Colonic mucosa (tissue), 4 donors: ENCODE results near the gene NUDT13. TPM values are rescaled to one million over a fixed set of nuclear protein-coding genes. Genes with fewer than 3 reads are reported as not detected.

ENCODE experiments used
- DNase-seq: peaks from one replicate; pipeline ENCODE4 v3.0.0-alpha.2; 2020
- H3K27ac ChIP-seq: fragments of 200-600 bp; one replicate; pipeline ENCODE4 v1.8.0; 2021
- H3K27me3 ChIP-seq: fragments of 200-600 bp; one replicate; pipeline ENCODE4 v1.8.0; 2021
- H3K36me3 ChIP-seq: fragments of 200-600 bp; one replicate; pipeline ENCODE4 v1.8.0; 2021
- H3K4me1 ChIP-seq: fragments of 200-600 bp; one replicate; pipeline ENCODE4 v1.8.0; 2021; ENCODE audit warnings: mild to moderate bottlenecking
- H3K4me3 ChIP-seq: fragments of 200-600 bp; one replicate; pipeline ENCODE4 v1.8.0; 2021
- H3K9ac ChIP-seq, 2 donors: one replicate each; pipeline ENCODE4 v1.7.0; 2013; ENCODE audit warnings: control low read depth in 2 of 2, low read depth in 2 of 2, low read length in 2 of 2
- H3K9me3 ChIP-seq: fragments of 200-600 bp; one replicate; pipeline ENCODE4 v1.8.0; 2021
- intact Hi-C: fragments of 100-400 bp; cut with DNase I; formaldehyde crosslinking; loops from one replicate; pipeline ENCODE4 v1.14.1; 2022
- total RNA-seq, 2 donors: library from RNA; stranded (reverse); fragmentation: NEBNext Ultra II Directional in 1 of 2; extraction: Animal tissue kit (Norgen Biotek cat#: 25700) in 1 of 2; gene quantifications; one replicate each; pipeline ENCODE4 v1.2.1, GENCODE V29; 2021
- TF ChIP-seq, protein P1 (sequence below): fragments of 200-600 bp; IDR thresholded peaks from one replicate; pipeline ENCODE4 v1.8.0; 2022; ENCODE audit warnings: antibody characterized with exemption, mild to moderate bottlenecking
- donor health status: healthy.
- donor health status: DM: no; HTN: no; CAD: no.
- donor health status: DM: no; HTN: no; CAD: no.

Gene NUDT13
- total RNA-seq, 2 donors from 2014 or later = 1.8 to 1.9 TPM

DNA sequence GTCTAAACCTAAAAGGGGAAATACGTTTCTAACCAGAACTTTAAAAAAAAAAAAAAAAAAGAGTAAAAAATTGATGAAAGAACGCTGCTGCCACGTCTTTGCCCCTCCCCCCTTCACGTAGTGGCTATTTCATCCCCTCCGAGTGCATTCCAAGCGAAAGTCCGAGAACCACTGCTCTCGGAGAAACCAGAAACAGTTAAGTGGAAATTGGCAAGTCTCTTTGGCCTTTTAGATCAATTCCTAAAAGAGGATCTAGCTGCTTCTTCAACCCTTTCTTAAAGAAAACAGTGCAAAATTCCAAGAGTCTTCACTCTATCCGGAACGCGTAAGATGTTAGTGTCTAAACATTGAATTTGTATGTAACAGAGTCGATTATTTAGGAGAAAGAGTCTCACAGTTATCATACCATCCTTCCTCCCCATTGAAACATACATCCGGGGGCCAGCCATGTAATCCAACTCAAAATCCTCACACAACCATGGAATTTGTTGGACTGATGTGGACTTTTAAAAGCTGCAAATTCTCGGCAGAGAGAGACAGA is 14.7 kb upstream of the NUDT13 start:
- Histone ChIP-seq H3K27ac (peak overlapping the region; percentile 99), H3K4me3 (peak overlapping the region; percentile 94), H3K36me3 (no peaks in the 10 kb centered on the region), H3K9ac (peak overlapping the region; percentile 53 to 94), H3K4me1 (no peaks in the 10 kb centered on the region), H3K27me3 (no peaks in the 10 kb centered on the region), H3K9me3 (no peaks in the 10 kb centered on the region)
- TF ChIP-seq, protein P1, sequence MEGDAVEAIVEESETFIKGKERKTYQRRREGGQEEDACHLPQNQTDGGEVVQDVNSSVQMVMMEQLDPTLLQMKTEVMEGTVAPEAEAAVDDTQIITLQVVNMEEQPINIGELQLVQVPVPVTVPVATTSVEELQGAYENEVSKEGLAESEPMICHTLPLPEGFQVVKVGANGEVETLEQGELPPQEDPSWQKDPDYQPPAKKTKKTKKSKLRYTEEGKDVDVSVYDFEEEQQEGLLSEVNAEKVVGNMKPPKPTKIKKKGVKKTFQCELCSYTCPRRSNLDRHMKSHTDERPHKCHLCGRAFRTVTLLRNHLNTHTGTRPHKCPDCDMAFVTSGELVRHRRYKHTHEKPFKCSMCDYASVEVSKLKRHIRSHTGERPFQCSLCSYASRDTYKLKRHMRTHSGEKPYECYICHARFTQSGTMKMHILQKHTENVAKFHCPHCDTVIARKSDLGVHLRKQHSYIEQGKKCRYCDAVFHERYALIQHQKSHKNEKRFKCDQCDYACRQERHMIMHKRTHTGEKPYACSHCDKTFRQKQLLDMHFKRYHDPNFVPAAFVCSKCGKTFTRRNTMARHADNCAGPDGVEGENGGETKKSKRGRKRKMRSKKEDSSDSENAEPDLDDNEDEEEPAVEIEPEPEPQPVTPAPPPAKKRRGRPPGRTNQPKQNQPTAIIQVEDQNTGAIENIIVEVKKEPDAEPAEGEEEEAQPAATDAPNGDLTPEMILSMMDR = no peak
- intact Hi-C loops = loop anchor here (5.0 kb wide), 1 partner anchor 72 kb away; the partner anchor contains the start of genes ECD and FAM149B1
- peak; percentile 79 for DNase-seq

DNA sequence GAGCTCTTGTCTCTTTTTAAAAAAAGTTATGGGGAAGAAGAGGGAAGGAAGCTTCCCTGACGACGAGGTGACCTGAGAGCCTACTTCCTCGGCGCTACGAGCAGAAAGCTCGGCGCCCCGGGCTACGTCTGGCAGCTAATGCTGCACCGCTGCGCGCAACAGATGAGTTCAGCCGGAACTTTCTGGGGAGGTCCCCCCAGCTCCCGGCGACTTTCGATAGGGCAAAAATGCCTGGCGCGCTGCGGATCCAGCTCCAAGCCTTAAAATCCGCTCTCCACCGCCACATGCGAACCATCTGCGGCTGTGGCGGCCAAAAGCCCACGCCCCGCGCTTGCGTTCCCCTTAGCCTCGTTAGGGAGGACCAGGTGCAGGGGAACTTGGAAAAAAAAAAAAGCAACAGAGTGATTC is 14.2 kb upstream of the NUDT13 start:
- no peaks in the 10 kb centered on the region for H3K9me3 ChIP-seq
- TF ChIP-seq, protein P1 = no peak
- H3K9ac ChIP-seq = peak overlapping the region; percentile 84 to 94
- no peaks in the 10 kb centered on the region for H3K4me1 ChIP-seq
- H3K4me3 ChIP-seq = peak overlapping the region; percentile 94
- H3K27me3 ChIP-seq = no peaks in the 10 kb centered on the region
- H3K27ac ChIP-seq = peak overlapping the region; percentile 99
- DNase-seq = peak; percentile 67
- intact Hi-C loops = loop anchor here (5.0 kb wide), 1 partner anchor 71 kb away; the partner anchor contains the start of genes ECD and FAM149B1
- H3K36me3 ChIP-seq = no peaks in the 10 kb centered on the region

DNA sequence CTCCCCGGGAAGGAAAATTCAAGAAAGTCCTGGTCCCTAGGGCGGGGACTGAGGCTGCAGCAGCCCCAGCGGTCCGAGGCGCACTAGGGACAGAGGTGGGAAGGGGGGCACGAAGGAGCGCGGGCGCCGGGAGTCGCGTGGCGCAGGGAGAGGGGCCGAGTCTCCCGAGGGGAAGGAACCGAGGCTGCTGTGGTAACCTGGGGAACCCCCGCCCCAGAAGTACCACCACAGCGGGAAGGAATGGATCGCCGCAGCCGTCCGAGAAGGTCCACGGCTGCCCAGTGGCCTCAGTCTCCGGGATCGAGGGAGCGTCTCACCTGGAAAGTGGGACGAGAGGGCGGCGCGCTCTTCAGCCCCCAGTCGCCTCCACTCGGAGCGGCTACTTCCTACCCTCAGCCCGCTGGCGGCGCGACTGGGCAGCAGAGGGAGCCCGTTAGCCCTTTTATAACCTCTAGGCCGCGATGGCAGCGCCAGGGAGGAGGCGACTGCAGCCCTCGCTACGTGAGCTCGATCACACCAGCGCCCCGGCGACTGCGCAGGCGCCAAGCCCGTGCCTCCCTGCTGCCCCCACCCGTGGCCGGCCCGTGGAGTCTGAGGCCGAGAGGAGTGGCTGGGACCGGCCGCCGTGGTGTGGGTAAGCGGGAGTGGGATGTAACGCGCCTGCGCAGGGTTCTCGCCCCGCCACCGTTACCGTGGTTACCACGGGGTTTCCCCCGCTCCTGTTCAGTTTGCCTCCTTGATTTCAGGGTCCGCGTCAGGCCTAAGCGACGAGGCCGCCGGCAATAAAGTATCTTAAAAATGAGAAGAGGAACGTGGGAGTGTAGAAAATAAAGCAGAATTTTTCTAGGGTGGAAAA is 13.6 kb upstream of the NUDT13 start, which contains the start of gene P4HA1:
Gene P4HA1, minus strand, starts transcription at position 418 of the 856 bp plus-strand sequence. CDS start 21,983 bp downstream, outside the sequence.
- TF ChIP-seq, protein P1 = peak; percentile 42
- H3K4me3 ChIP-seq = peak within 1 kb of the TSS; percentile 94
- H3K9ac ChIP-seq = peak within 1 kb of the TSS; percentile 84 to 94
- peak; percentile 98 for DNase-seq
- intact Hi-C loops = loop anchor here (5.0 kb wide), 1 partner anchor 71 kb away; the partner anchor contains the start of genes ECD and FAM149B1
- no peaks in the 10 kb centered on the region for H3K4me1 ChIP-seq
- H3K27me3 ChIP-seq = no peaks in the 10 kb centered on the region
- H3K27ac ChIP-seq = peak within 1 kb of the TSS; percentile 99
- no peaks in the 10 kb centered on the region for H3K9me3 ChIP-seq
- no peaks in the 10 kb centered on the region for H3K36me3 ChIP-seq

DNA sequence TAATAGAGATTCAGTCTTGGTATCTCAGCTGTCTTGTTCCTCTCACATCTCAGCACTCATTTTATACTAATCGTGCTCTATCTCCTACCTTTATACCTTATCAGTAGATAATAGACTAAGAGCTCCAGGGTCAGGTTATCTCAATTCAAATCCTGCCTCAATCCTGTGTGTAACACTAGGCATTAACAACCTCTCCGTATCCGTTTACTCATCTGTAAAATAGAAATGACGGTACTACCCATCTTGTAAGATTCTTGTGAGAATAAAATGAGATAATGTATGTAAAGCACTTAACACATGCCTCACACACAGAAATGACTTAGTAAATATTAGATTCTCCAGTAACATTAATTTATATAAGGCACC is 13.0 kb upstream of the NUDT13 start:
- Histone ChIP-seq H3K27ac (peak overlapping the region; percentile 99), H3K9ac (peak overlapping the region; percentile 42 to 94), H3K4me3 (peak overlapping the region; percentile 94), H3K36me3 (no peaks in the 10 kb centered on the region), H3K27me3 (no peaks in the 10 kb centered on the region), H3K4me1 (no peaks in the 10 kb centered on the region), H3K9me3 (no peaks in the 10 kb centered on the region)
- intact Hi-C loops = loop anchor here (5.0 kb wide), 1 partner anchor 70 kb away; the partner anchor contains the start of genes ECD and FAM149B1
- DNase-seq = no peak
- TF ChIP-seq, protein P1 = no peak

DNA sequence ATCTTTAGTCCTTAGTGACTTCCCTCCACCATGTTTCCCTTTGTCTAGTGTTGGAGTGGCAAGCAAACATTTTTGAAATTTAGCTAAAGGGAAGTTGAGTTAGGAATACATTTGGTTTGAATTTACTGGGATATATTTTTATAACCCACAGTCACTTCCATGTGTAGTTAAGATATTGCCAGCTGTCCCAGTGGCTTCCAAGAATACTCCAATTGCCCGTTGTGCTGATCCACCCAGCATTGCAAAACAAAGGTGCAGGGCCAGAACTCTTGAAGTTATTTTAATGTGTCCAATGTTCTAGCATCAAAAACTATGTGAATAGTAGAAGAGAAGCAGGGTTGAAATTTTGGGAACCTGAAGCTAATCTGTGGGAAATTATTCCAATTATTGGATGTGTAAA is 11.1 kb upstream of the NUDT13 start:
- Histone ChIP-seq H3K9me3 (no peaks in the 10 kb centered on the region), H3K9ac (no peak overlapping the region), H3K4me1 (no peaks in the 10 kb centered on the region), H3K27me3 (no peaks in the 10 kb centered on the region), H3K27ac (no peak overlapping the region), H3K36me3 (no peaks in the 10 kb centered on the region), H3K4me3 (no peak overlapping the region)
- no peak for DNase-seq
- intact Hi-C loops = loop anchor here (5.0 kb wide), 1 partner anchor 68 kb away; the partner anchor contains the start of genes ECD and FAM149B1
- TF ChIP-seq, protein P1 = no peak
